GM10248 (cell line): ENCODE results near the gene SMIM13.

Source experiments
- CTCF ChIA-PET: fragments of 300-600 bp; sonication (Branson Sonifier 250); formaldehyde crosslinking; extraction: SDS; loops from one replicate; lab custom pipeline; 2021; ENCODE audit warnings: antibody characterized with exemption; lab: Yijun Ruan, JAX
- POLR2A ChIA-PET: fragments of 350-650 bp; sonication (Branson Sonifier 250); formaldehyde crosslinking; extraction: SDS; loops from one replicate; lab custom pipeline; 2020; ENCODE audit warnings: antibody characterized with exemption; lab: Yijun Ruan, JAX
- DNase-seq: peaks from one replicate; pipeline ENCODE4 v3.0.0; 2012; ENCODE audit errors: extremely low spot score
- CTCF ChIP-seq: IDR thresholded peaks from 2 replicates; pipeline ENCODE4 v1.5.1; 2012; ENCODE audit warnings: mild to moderate bottlenecking, low read depth; ENCODE audit errors: extremely low read depth, missing control alignments, control extremely low read depth

The SMIM13 gene

DNA sequence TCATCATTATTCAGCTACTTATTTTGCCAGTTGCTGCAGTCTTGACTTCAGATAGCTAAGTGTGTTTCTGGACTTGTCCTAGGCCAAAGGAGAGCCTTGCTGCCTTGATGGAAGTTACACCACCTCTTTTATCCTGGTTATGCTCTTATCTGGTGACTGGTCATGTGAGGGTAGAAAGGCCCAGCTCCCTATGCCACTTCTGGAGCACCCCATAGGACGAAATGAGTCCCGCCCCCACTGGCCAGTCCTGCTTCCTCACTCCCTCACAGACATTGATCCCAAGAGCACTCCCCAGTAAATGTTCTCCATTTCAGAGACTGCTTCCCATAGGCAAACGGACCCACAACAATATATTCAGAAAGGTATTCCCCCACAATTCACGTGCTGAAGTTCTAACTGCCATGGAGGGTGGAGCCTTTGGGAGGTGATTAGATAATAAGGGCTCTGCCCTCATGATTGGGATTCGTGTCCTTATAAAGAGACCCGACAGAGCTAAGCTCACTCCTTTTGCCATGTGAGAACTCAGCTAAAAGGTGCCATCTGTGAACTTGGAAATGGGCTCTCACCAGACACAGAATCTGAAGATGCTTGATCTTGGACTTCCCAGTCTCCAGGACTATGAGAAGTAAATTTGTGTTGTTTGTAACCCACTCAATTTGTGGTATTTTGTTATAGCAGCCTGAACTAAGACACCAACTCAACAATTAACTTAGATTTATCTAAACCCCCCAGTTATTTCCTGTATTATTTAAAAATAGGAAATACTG, 28.0 kb upstream of the SMIM13 start:
- POLR2A ChIA-PET: no interaction called here
- CTCF ChIA-PET: interaction anchor here (0.8 to 3.7 kb wide), 10 partner anchors 10 to 587 kb away, joined by 3 to 38 read pairs (median 4); no protein-coding TSS in a partner anchor
- DNase-seq: no peak
- TF ChIP-seq CTCF: no peak

- no peak for DNase-seq
- CTCF ChIA-PET: interaction anchor here (1.0 to 3.7 kb wide), 13 partner anchors 9 to 590 kb away, joined by 3 to 38 read pairs (median 4); partner anchors contain the start of gene ELOVL2
- POLR2A ChIA-PET: no interaction called here
Observed at GRCh38 chr6:11066505-11067347, 26.9 kb upstream of the SMIM13 start.

DNA sequence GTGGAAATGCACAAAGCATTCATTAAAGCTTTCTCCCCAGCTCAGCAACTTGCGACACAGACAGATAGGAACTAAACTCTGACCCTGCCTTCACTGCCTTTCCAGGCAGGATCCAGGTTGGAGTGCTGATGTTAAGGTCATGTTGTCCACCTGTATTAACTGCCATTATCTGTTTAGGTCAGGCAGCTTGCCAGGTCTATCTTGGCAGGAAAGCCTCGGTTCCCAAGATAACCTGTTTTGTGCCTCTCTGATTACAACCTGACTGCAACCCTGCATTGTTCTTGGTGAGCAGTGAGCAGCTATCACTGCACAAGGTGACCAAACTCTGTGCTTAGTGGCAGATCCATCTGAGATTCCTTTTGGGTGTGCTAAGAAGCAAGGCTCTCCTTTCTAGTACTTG, 26.3 kb upstream of the SMIM13 start:
- ChIA-PET POLR2A (no interaction called here), CTCF (interaction anchor here (1.0 to 3.7 kb wide), 11 partner anchors 8 to 590 kb away, joined by 3 to 38 read pairs (median 4); partner anchors contain the start of gene ELOVL2)
- DNase-seq: no peak
- TF ChIP-seq CTCF: no peak

More at GRCh38 chr6:11066505-11067347, 26.9 kb upstream of the SMIM13 start:
- TF ChIP-seq CTCF: no peak

- ChIA-PET POLR2A (interaction anchor here (0.6 kb wide), 1 partner anchor 127 kb away, joined by 3 read pairs; no protein-coding TSS in a partner anchor), CTCF (interaction anchor here (0.5 to 7.9 kb wide), 19 partner anchors 9 to 591 kb away, joined by 3 to 79 read pairs (median 5); no protein-coding TSS in a partner anchor)
- no peak for TF ChIP-seq CTCF
- no peak for DNase-seq
Observed at GRCh38 chr6:11069760-11070159, 23.9 kb upstream of the SMIM13 start.

GRCh38 chr6:11072101-11072500, 21.5 kb upstream of the SMIM13 start:
- CTCF ChIA-PET: interaction anchor here (1.1 to 7.9 kb wide), 3 partner anchors 10 to 118 kb away, joined by 3 to 79 read pairs (median 3); no protein-coding TSS in a partner anchor
- TF ChIP-seq CTCF: no peak
- DNase-seq: no peak
- POLR2A ChIA-PET: no interaction called here

DNA sequence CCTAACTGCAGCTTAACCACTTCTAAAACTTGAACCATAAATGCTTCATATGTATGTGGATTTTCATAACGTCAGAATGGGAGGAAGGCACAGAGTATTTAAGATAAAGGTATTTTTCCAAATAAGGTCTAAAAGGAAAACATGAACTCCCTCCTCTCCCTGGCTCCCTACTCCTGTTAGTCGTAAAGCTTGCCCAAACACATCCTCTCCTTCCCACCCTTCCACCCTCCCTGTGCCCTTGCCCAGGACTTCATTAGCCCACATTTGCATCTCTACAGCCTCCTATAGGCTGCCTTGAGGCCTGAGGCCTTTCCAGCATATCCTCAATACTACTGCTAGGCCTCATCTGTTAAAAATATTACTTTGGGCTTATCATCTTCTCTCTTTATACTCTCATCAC, 17.1 kb upstream of the SMIM13 start:
- POLR2A ChIA-PET: no interaction called here
- CTCF ChIA-PET: interaction anchor here (0.8 to 2.7 kb wide), 5 partner anchors 8 to 500 kb away, joined by 3 to 8 read pairs (median 4); no protein-coding TSS in a partner anchor
- no peak for DNase-seq
- no peak for TF ChIP-seq CTCF
